Measurements from ENCODE around the gene KIAA1958.

The KIAA1958 gene, protein sequence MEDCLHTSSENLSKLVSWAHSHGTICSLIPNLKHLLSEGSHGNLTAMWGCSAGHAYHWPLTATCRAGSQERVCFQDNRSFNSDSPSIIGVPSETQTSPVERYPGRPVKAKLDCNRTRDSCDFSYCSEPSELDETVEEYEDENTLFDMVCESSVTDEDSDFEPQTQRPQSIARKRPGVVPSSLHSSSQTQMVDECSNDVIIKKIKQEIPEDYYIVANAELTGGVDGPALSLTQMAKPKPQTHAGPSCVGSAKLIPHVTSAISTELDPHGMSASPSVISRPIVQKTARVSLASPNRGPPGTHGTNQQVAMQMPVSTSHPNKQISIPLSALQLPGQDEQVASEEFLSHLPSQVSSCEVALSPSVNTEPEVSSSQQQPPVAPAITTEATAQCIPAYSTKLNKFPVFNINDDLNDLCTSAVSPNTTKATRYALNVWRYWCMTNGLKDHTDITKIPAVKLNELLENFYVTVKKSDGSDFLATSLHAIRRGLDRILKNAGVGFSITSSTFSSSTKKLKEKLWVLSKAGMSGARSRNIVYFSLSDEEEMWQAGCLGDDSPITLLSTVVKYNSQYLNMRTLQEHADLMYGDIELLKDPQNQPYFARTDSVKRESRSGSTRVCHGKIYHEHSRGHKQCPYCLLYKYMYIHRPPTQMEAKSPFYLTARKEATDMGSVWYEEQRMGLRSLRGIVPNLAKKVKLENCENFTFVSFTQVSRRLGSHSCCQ

DNA sequence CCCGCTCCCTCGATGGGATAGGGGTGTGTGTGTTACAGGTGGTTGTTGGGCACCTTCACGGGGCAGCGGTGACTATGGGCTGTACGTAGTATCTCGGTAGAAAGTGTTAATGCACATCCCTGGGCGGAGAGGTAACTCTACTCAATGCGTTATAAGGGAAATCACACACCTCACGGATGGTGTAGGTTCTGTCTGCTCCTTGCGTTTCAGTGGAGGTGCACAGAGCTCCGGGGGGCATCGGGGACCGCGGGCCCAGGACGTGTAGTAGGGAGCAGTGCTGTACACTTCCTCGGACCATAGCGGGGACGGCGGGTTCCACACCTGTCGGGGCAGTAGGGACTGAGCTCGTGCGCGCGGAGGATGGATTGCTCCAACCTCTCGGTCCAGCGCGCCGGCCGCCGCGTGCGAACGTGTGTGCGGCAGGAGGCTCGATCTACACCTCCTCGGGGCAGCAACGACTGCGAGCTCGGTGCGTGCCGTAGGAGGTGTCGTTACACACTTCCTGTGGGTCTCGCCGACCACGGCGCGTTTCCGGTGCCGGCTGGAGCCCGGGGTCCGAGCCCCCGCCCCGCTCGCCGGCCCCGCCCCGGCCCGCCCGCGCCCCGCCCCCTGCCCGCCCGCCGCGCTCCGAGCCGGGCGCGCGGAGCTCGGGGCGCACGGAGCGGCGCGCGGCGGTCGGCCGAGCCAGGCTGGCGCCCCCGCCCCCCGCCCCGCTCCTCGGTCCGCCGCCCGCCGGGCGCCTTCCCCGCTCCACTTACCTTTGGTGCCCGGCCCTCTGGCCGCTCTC, at the start of gene KIAA1958:
Gene KIAA1958 (plus strand): TSS at position 607 of the 787 bp plus-strand sequence. CDS start 87,254 bp downstream, outside the sequence.
- DNase-seq (ENCODE audit: low read depth, low spot score), result peak; percentile 70

DNA sequence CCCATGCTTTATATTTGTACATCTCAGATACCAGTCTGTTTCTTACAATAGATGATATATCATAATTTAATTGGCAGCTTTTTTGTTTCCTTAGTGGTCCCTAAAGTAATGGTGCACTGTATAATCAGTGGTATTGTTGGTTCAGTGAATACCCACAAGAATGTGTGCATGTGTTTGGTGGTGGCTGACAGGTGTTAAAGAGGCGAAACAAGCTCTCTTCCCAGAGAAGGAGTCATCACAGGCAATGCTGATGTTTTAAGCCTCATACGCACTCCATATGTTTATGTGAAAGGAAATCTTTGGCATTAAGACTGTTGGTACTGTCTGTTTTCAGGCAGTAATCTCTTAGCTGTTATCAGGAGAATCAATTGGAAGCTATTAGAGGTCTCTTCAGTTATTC, 49.2 kb upstream of the KIAA1958 start:
- DNase-seq (ENCODE audit: low read depth, low spot score), result no peak

DNA sequence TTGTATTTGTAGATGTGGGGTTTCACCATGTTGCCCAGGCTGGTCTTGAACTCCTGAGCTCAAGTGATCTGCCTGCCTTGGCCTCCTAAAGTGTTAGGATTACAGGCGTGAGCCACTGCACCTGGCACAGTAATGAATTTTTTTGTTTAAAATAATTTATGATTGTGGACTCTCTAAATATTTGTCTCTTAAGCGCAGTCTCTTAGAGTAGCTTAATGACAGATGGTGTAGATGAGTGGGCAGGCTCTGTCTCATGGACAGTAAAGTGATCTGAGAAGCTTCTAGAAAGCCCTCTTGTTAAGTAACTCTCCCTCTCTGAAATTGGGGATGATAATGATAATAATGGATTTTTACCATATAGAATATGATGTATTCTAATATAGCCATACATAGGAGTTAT, 47.5 kb upstream of the KIAA1958 start:
- no peak for DNase-seq (ENCODE audit: low read depth, low spot score)

DNA sequence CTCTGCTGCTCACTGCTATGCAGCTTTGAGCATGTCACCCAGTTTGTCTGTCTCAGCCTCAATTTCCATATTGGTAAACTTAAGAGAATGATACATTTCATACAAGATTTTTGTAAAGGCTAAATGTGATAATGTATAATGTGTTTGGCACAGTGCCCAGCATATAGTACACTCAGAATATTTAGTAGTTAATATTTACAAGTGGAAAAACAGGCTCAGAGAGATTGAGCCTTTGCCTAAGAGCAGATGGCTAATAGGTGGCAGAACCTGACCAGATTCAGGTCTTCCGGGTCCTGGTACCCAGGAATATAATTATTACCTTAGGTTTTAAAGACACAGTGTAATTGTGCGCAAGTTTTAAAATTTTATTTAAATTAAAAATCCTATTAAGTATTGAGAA, 46.8 kb upstream of the KIAA1958 start:
- no peak for DNase-seq (ENCODE audit: low read depth, low spot score)

DNA sequence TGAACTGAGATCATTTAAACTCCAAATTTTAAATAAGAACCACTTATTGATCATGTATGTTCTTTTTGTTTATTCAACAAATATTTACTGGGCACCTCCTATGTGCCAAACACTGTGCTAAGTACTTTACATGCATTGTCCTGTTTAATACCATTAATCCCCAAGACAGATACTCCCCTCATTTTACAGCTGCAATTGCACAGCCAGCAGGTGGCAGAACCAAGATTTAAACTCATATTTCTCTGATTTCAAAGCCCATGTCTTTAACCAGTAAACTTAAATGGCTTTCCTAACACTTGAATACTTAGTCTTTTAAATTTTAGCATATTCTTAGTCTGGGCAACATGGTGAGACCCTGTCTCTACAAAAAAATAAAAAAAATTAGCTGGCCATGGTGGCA, 43.4 kb upstream of the KIAA1958 start:
- no peak for DNase-seq (ENCODE audit: low read depth, low spot score)

DNA sequence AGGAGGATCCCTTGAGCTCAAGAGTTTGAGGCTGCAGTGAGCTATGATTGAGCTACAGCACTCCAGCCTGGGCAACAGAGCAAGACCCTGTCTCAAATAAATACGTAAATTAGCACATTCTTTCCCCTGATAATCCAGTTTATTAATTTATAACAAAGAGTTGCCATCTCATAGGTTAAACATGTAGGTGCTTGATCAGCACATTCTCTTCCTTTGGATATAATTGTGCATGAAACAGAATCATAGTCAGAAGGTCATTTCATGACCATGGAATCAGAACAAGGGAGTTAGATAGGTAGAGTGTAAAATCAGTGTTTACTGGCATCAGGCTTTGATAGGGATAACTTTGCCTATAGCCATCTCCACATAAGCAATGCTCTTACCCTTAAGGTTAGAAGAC, 43.0 kb upstream of the KIAA1958 start:
- DNase-seq (ENCODE audit: low read depth, low spot score), result no peak

DNA sequence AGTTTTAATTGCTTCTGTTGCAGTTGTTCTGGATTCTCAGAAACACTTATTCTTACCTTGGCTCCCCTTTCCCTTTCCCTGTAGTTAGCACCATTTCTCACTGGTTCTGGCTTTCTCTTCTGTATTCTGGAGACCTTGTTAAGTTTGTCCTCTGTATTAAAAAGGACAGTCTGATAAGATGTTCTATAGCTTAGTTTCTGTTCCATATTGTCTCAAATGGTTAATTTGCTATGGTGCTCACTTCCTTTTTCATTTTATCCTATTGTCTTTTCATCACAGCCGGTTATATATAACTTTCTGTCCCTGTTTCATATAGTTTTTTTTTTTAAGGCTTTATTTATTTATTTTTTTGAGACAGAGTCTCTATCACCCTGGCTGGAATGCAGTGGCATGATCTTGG, 41.4 kb upstream of the KIAA1958 start:
- DNase-seq (ENCODE audit: low read depth, low spot score), result no peak

DNA sequence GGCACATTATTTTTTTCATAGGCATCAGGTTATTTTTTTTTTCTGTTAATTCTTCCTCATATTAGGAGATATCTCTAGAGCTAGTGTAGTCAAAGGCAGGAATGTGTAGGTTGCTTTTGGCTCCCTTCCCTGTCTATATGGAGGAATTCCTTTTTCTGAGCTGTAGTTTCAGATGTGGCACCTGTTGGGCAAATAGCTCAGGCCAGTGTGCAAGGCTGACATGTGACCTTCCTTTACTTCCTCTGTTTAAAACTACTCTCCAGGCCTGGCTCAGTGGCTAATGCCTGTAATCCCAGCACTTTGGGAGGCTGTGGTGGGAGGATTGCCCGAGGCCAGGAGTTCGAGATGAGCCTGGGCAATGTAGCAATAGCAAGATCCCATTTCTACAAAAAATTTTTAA, 40.5 kb upstream of the KIAA1958 start:
- DNase-seq (ENCODE audit: low read depth, low spot score), result no peak

DNA sequence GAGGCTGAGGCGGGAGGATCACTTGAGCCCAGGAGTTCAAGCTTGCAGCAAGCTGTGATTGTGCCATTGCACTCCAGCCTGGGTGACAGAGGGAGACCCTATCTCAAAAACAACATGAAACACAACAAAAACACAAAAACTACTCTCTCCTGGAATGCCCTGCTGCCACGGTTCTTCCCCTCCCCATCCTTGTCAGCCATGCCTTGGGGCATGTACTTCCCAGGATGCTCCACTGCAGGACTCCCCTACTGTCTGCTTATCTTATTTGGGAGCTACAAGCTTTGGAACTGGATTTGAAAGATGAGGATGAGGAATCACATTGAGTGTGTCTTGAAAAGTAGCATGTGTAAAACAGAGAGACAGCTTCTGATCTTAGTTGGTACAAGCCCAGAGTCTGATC, 40.1 kb upstream of the KIAA1958 start:
- no peak for DNase-seq (ENCODE audit: low read depth, low spot score)

DNA sequence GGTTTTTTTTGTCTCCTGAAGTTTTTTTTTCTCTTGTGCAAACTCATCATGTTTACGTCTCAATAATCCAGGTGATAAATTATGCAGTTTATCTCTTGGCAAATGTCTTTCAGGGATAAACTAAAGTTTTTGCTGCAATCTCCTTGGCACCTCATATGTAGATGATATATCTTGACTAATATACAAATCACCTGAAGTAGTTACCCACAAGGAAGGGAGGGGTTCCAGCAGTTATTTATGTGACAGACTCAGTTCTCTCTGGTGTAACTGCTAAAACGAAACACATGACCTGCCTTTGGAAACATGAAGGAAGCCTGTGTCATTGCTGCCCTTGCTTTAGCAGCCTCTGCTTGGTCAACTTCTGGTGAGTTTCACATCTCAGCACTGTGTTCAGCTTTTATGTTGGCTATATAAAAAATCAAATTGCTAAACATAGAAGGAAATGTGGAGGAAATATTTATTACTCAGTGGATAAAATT, 39.3 kb upstream of the KIAA1958 start:
- DNase-seq (ENCODE audit: low read depth, low spot score), result no peak

DNA sequence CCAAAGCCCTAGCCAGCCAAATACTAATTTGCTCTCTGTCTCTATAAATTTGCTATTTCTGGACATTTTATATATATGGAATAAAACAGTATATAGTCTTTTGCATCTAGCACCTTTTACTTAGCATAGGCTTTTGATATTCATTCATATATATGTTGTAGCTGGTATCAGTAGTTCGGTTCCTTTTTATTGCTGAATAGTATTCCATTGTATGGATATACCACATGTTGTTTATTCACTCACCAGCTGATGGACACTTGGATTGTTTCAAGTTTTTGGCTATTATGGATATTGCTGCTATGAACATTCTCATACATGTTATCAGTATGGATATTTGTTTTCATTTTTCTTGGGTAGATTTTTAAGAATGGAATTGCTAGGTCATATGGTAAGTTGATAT, 23.8 kb upstream of the KIAA1958 start:
- DNase-seq (ENCODE audit: low read depth, low spot score), result no peak

DNA sequence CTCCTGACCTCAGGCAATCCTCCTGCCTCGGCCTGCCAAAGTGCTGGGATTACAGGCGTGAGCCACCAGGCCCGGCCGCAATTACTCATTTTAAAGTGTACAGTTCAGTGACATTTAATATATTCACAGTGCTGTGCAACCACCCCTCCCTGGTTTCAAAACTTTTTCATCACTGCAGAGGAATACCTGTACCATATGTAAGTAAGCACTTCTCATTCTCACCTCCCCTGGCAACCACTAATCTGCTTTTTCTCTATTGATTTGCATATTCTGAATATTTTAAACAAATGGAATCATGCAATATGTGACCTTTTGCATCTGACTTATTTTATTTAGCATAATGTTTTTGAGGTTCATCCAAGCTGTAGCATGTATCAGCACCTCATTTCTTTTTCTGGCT, 21.3 kb upstream of the KIAA1958 start:
- DNase-seq (ENCODE audit: low read depth, low spot score), result no peak

DNA sequence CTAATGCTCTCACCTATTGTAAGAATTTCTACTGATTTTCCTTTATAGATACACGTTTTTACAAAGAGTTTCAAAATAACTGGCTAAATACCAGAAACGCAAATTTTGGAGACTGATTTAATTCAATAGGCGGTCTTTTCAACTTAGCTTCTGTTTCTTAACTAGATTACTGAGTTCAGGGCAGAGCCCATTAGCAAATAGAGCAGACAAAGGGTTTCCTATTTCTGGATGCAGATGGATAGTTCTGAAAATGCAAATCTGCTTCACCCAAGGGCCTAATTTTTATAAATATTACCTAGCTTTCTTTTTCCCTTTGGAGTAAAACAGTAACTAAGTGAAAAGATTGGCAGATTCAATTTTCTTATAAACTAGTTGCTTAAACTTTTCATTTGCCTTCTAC, 13.6 kb upstream of the KIAA1958 start:
- no peak for DNase-seq (ENCODE audit: low read depth, low spot score)

DNA sequence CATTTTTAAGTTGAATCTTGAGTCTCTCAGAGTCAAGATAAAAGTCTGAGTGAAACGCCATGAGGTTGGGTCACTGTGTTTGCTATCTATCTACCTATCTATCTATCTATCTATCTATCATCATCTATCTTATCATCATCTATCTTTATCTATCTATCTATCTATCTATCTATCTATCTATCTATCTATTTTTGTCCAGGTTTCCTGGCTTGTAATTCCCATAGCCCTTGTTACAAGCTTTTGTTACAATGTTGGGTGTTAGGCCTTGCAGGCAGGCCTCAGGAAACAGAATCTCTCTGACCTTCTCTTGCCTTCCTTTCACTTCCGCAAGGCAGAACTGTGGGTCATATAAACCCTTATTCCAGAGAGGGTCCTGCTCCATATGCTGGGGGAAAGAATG, 12.6 kb upstream of the KIAA1958 start:
- no peak for DNase-seq (ENCODE audit: low read depth, low spot score)

DNA sequence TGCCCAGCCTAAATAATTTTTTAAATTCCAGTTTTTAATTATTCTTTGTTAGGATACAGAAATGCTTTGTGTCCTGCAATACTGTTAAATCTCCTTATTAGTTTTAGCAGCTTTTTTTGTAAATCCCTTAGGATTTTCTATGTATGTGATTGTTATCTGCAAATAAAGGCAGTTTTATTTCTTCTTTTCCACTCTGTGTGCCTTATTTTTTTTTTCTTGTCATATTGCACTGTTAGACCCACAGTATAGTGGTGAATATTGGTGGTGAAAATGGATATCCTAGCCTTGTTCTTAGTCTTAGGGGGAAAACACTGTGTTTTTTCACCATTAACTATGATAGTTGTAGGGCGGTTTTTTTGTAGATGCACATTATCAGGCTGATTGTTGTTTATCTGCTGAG, 11.3 kb upstream of the KIAA1958 start:
- no peak for DNase-seq (ENCODE audit: low read depth, low spot score)

DNA sequence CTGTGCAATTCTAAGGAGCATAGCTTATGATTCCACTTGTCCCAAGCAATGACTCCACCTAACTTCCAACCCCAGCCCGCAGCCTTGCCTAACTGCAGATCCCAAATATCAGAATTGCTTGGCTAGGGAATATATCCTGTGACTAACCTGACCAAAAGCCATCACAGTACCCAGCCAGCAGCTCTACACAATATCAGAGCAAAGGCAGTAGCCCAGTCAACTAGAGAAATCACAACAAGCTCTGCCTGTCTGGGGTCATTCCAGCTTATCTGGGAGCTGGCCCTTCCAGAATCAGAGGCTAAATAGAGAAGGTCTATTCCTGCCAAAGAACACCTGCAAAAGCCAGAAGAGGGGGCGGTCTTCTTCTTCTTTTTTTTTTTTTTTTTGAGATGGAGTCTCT, 9.3 kb upstream of the KIAA1958 start:
- no peak for DNase-seq (ENCODE audit: low read depth, low spot score)

DNA sequence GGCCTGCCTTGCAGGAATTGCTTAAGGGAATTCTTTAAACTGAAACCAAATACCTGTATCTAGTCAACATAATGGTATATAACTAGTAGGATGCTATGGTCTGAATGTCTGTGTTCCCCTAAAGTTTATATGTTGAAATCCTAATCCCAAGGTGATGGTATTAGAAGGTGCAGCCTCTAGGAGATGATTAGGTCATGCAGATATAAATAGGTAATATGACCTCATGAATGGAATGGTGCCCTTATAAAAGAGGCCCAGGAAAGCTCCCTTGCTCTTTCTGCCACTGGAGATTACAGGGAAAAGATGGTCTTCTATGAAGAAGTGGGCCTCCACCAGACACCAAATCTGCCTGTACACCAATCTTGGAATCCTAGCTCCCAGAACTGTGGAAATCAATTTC, 7.4 kb upstream of the KIAA1958 start:
- no peak for DNase-seq (ENCODE audit: low read depth, low spot score)

DNA sequence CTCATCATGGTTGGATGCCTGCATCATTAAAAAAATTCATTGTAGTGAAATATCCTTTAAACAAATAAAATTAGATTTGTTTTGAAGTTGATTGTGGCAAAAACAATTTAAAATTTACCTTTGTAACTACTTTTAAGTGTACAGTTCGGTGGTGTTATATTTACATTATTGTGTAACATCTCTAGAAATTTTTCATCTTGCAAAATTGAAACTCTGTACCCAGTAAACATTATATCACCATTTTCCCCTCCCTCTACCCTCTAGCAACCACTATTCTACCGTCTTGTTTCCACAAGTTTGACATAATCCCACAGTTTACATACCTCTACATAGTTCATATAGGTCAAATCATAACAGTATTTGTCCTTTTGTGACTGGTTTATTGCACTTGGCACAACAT, 2.0 kb upstream of the KIAA1958 start:
- no peak for DNase-seq (ENCODE audit: low read depth, low spot score)

DNA sequence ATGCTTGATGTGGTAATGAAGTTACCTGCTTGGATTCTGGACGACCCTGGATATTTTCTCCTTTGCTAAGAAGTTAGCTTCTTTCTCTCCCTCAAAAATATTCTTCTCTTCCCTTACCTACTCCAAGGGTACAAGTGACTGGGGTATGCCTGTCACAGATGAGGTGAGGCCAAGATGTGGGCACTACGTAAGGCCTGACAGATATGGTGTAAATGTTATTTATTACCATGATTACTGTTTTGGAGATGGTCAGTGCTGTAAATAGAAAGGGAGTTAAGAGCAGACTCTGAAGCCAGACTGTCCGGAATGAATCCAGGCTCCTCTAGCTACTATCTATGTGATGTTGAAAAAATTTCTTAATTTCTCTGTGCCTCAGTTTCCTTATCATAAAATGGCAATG, 1.1 kb upstream of the KIAA1958 start:
- DNase-seq (ENCODE audit: low read depth, low spot score), result no peak

DNA sequence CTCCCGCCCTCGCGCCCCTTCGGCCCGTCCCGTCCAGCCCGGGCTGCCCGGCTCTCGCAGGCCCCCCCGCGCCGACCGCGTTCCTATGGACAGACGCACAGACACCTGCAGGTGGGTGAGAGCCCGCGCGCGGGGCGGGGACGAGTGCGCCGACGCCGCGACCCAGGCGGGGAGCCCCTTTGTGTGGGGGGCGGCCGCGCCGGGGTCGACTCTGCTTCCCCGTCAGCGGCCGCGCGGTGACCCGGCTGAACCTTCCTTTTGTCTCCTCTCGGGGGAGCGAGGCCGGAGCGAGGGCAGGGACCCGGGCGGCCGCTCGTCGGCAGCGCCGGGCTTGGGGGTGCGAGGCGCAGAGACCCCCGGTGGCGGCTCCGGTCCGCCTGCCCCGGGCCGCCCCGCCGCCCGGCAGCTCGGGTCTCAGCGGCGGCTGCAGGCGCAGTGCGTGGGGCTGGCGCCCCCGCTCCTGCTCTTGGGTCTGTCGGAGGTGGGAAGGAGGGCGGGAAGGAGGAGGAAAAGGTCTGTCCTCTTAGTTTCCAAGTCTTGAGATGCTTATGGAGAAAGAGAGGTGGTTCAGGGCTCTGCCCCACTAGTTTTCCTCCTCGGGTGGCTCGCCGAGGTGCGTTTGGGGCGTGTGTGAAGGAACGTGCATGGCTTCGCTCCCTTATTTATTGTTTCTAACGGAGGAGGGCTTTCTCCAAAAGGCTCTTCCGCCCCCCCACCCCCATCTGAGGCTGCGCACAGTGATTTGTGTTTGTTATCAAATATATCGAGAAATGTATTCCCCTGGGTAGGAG, 576 bp downstream of the KIAA1958 start:
- DNase-seq (ENCODE audit: low read depth, low spot score), result peak; percentile 42

DNA sequence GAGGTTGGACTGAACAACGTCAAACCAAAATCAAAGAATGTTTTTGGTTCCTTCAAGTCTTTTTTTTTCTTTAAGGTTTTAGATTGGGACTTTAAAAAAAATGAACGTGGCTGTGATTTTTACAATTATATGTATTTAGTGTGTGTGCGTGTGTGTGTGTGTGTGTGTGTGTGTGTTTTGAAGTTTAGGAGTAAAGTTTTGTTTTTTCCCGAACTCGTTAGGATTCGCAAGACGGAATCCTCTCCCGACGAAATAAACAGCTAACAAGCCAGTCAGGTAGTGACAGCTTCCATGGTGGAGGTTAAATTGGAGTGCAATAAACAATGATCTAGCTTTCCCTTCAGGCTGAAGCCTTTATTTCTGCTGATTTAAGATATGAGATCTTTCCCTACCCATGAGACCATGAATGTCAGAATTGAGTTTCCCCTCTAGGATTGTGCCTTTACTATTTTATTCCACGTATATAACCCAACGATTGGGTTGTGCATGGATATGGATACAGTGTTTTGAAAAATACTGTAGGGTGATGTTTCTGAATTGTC, 1.2 kb downstream of the KIAA1958 start:
- DNase-seq (ENCODE audit: low read depth, low spot score), result no peak

All from activated naive CD8-positive, alpha-beta T cell treated with anti-CD3 and anti-CD28 coated beads, Interleukin-2, amount 50 U/mL, for 16 hours (primary cell).